GM12878 (cell line): ENCODE results near the gene ANO2.

ENCODE experiments used
- ATF2 ChIP-seq: IDR thresholded peaks from 2 replicates; pipeline ENCODE4 v1.6.1; 2012; ENCODE audit warnings: low read length, inconsistent platforms
- ATF3 ChIP-seq: IDR thresholded peaks from 2 replicates; pipeline ENCODE4 v1.6.1; 2011; ENCODE audit warnings: low read depth, mild to moderate bottlenecking, low read length, moderate library complexity, borderline replicate concordance; ENCODE audit errors: extremely low read depth
- CTCF ChIP-seq, 3 experiments: IDR thresholded peaks in 2 of 3; conservative IDR thresholded peaks in 1 of 3; 2 replicates each; pipeline ENCODE4 v1.5.1; 2011; ENCODE audit warnings: low read depth in 3 of 3, low read length in 3 of 3, mild to moderate bottlenecking in 3 of 3, control low read depth in 2 of 3, moderate library complexity in 2 of 3, inconsistent platforms in 1 of 3, mixed read lengths in 1 of 3; ENCODE audit not compliant: control insufficient read depth in 2 of 3, insufficient read depth in 1 of 3; ENCODE audit errors: extremely low read depth in 1 of 3
- NFIC ChIP-seq: IDR thresholded peaks from 2 replicates; pipeline ENCODE4 v1.6.1; 2012; ENCODE audit warnings: low read depth, mild to moderate bottlenecking, inconsistent platforms, low read length, moderate library complexity
- NFXL1 ChIP-seq: fragments of 450-650 bp; IDR thresholded peaks from 2 replicates; pipeline ENCODE4 v1.6.1; 2017; ENCODE audit warnings: antibody characterized with exemption, mild to moderate bottlenecking, borderline replicate concordance
- NR2F1 ChIP-seq: fragments of 450-650 bp; conservative IDR thresholded peaks from 2 replicates; pipeline ENCODE4 v1.6.1; 2017; ENCODE audit warnings: mild to moderate bottlenecking
- REST ChIP-seq: IDR thresholded peaks from 2 replicates; pipeline ENCODE4 v1.6.1; 2012; ENCODE audit warnings: mild to moderate bottlenecking, low read depth, low read length

GRCh38 chr12:5952031-5952430 is 7.0 kb upstream of the ANO2 start:
- TF ChIP-seq CTCF (IDR thresholded peaks at IDR 0.05 in 2 of 3, conservative IDR thresholded peaks at IDR 0.05 in 1 of 3; ENCODE audit: control insufficient read depth in 2 of 3, extremely low read depth in 1 of 3, insufficient read depth in 1 of 3, low read depth in 3 of 3, low read length in 3 of 3) (no peak), NFIC (no peak), ATF3 (no peak), NR2F1 (no peak), ATF2 (no peak), REST (no peak), NFXL1 (no peak)
